Heart left ventricle (tissue), 16 donors: ENCODE data around the gene ATP11B. TPM values are rescaled to one million over a fixed set of nuclear protein-coding genes. Genes with fewer than 3 reads are reported as not detected.

ENCODE experiments used
- ATAC-seq, 4 donors: fragments of 200-7000 bp; cut with Tn5 transposase; one replicate each; pipeline ENCODE4 v1.9.1; 2020 to 2022; ENCODE audit warnings: moderate library complexity in 4 of 4, mild to moderate bottlenecking in 3 of 4, moderate number of reproducible peaks in 1 of 4
- DNase-seq, 5 donors: peaks; one replicate each; pipeline ENCODE4 v3.0.0-alpha.2; 2020
- H3K27ac ChIP-seq, 12 donors: fragments of 200-600 bp; sonication (generic) in 4 of 12; one replicate each; pipeline versions ENCODE4 v1.5.0 to v1.8.0; 2016 to 2022; ENCODE audit warnings: mild to moderate bottlenecking in 2 of 12
- H3K27me3 ChIP-seq, 9 donors: fragments of 200-600 bp; sonication (generic) in 2 of 9; one replicate each; pipeline versions ENCODE4 v1.5.1 to v1.8.0; 2016 to 2022; ENCODE audit warnings: mild to moderate bottlenecking in 3 of 9
- H3K36me3 ChIP-seq, 9 donors: fragments of 200-600 bp; sonication (generic) in 2 of 9; one replicate each; pipeline versions ENCODE4 v1.5.0 to v1.8.0; 2018 to 2022; ENCODE audit warnings: mild to moderate bottlenecking in 2 of 9
- H3K4me1 ChIP-seq, 12 donors: fragments of 200-600 bp; sonication (generic) in 4 of 12; one replicate each; pipeline versions ENCODE4 v1.5.0 to v1.8.0; 2016 to 2022; ENCODE audit warnings: mild to moderate bottlenecking in 3 of 12
- H3K4me3 ChIP-seq, 12 donors: fragments of 200-600 bp; sonication (generic) in 4 of 12; one replicate each; pipeline versions ENCODE4 v1.5.0 to v1.8.0; 2017 to 2022; ENCODE audit warnings: mild to moderate bottlenecking in 9 of 12, moderate library complexity in 4 of 12
- H3K9me3 ChIP-seq, 12 donors: fragments of 200-600 bp; sonication (generic) in 4 of 12; one replicate each; pipeline versions ENCODE4 v1.5.0 to v1.8.0; 2016 to 2022; ENCODE audit warnings: mild to moderate bottlenecking in 1 of 12
- CTCF ChIP-seq, 12 donors: fragments of 200-600 bp; sonication (generic) in 4 of 12; IDR thresholded peaks; one replicate each; pipeline versions ENCODE4 v1.5.0 to v1.8.0; 2018 to 2022; ENCODE audit warnings: antibody characterized with exemption in 12 of 12, mild to moderate bottlenecking in 5 of 12
- POLR2A ChIP-seq, 2 donors: fragments of 450-650 bp; IDR thresholded peaks; one replicate each; pipeline ENCODE4 v1.6.1; 2017; ENCODE audit warnings: antibody characterized with exemption in 2 of 2, mild to moderate bottlenecking in 2 of 2, moderate library complexity in 2 of 2
- WGBS, 4 donors: extraction: QIAGEN DNeasy Blood & Tissue Kit in 2 of 4; methylation state at CpG; one replicate each; pipeline versions ENCODE4 v1.1.5 to v1.1.7; 2013 to 2018; 5-methylcytosine and 5-hydroxymethylcytosine counted together
- intact Hi-C, 10 donors: fragments of 100-400 bp; cut with DNase I; formaldehyde crosslinking; loops; one replicate each; pipeline versions ENCODE4 v1.11.1 to v1.14.2; 2022
- polyA plus RNA-seq, 2 donors: library from polyadenylated mRNA; stranded (reverse); fragments of 200-250 nt; gene quantifications; one replicate each; pipeline ENCODE4 v1.2.3, GENCODE V29; 2013
- total RNA-seq, 9 donors: library from RNA; depleted of rRNA in 2 of 9; stranded (reverse); fragments of >200 nt in 2 of 9; fragmentation: NEBNext Ultra II Directional in 3 of 9; extraction: Animal tissue kit (Norgen Biotek cat#: 25700) in 3 of 9; gene quantifications; one replicate each; pipeline versions ENCODE4 v1.1.0 to v1.2.4, GENCODE V29; 2016 to 2023
- donor health status: ischemic (EF 13 %, LVEDD 7.1; RV severe dilation, severe dysfunction).
- donor health status: healthy with polysubstance abuse.
- donor health status: DM: no; HTN: yes; CAD: no.
- donor health status: DM: no; HTN: no; CAD: no.
- donor health status: ischemic (EF 25% LVEDD 6.9; RV normal size, moderate dysfunction).
- donor health status: ischemic (EF 25% LVEDD 5.7; RV mildly dilated, moderate dysfunction).
- donor health status: healthy.
- donor health status: DM: yes; HTN: yes; CAD: no.
- donor health status: ischemic (EF 35%, LVEDD 5.7; RV mildly dilated, moderate dysfunction).
- donor health status: nonischemic (EF 11% LVEDD 7.7; RV severe dilation, severe dysfunction).
- donor health status: DM: yes; HTN: yes; CAD: no.
- donor health status: PGD.
- donor health status: ischemic (EF 29% LVEDD 5.4; RV normal size, mild dysfunction).
- donor health status: nonischemic (EF 23%, LVEDD 6.1; RV moderate dilation, normal function).

The ATP11B gene
- total and polyA plus RNA-seq, 11 donors: 4.9 to 45.6 (median 30.9) TPM

GRCh38 chr3:182959474-182960350 is 166.4 kb downstream of the ATP11B start:
- intact Hi-C loops: no loop called here
- ATAC-seq (peak in 2 of 4 donors; percentile 39 to 68), DNase-seq (no peak)
- no peaks in the 10 kb centered on the region for H3K27me3 ChIP-seq
- peaks cover 0 to 21% (median 4%) of the 10 kb centered on the region in 12 donors for H3K4me1 ChIP-seq
- H3K27ac ChIP-seq: no peak overlapping the region
- peaks cover 0 to 62% (median 38%) of the 10 kb centered on the region in 9 donors for H3K36me3 ChIP-seq
- WGBS, 4 donors: 64 to 73% (median 70%) methylated on average over 4 of the region's 4 CpGs
- H3K9me3 ChIP-seq: no peaks in the 10 kb centered on the region
- no peak for TF ChIP-seq CTCF (IDR thresholded peaks at IDR 0.05)
- no peak for TF ChIP-seq POLR2A (IDR thresholded peaks at IDR 0.05)
- H3K4me3 ChIP-seq: no peak overlapping the region

GRCh38 chr3:182962166-182962565 is 168.9 kb downstream of the ATP11B start:
- Histone ChIP-seq H3K36me3 (peaks cover 0 to 55% (median 29%) of the 10 kb centered on the region in 9 donors), H3K4me1 (peaks cover 0 to 26% (median 4%) of the 10 kb centered on the region in 12 donors), H3K4me3 (no peak overlapping the region), H3K27me3 (no peaks in the 10 kb centered on the region), H3K9me3 (no peaks in the 10 kb centered on the region), H3K27ac (no peak overlapping the region)
- no peak for TF ChIP-seq CTCF (IDR thresholded peaks at IDR 0.05)
- no peak for TF ChIP-seq POLR2A (IDR thresholded peaks at IDR 0.05)
- peak; percentile 64 to 79 (median 74) for ATAC-seq
- intact Hi-C loops: no loop called here
- peak in 1 of 5 donors; percentile 18 for DNase-seq

GRCh38 chr3:182964179-182964578 is 170.9 kb downstream of the ATP11B start:
- no peak overlapping the region for H3K4me3 ChIP-seq
- H3K27me3 ChIP-seq: no peaks in the 10 kb centered on the region
- TF ChIP-seq POLR2A (IDR thresholded peaks at IDR 0.05): no peak
- TF ChIP-seq CTCF (IDR thresholded peaks at IDR 0.05): no peak
- ATAC-seq (no peak), DNase-seq (no peak)
- intact Hi-C loops: no loop called here
- no peak overlapping the region for H3K27ac ChIP-seq
- H3K9me3 ChIP-seq: no peaks in the 10 kb centered on the region
- H3K36me3 ChIP-seq: peaks cover 0 to 38% (median 23%) of the 10 kb centered on the region in 9 donors
- H3K4me1 ChIP-seq: peaks cover 0 to 40% (median 10%) of the 10 kb centered on the region in 12 donors
- WGBS, 4 donors: 93 to 95% (median 94%) methylated on average over 1 of the region's 1 CpG

GRCh38 chr3:182965861-182966366 is 172.6 kb downstream of the ATP11B start:
- Histone ChIP-seq H3K27ac (no peak overlapping the region), H3K4me3 (no peak overlapping the region), H3K36me3 (peaks cover 0 to 25% (median 11%) of the 10 kb centered on the region in 9 donors), H3K9me3 (no peaks in the 10 kb centered on the region), H3K27me3 (no peaks in the 10 kb centered on the region), H3K4me1 (peaks cover 0 to 43% (median 8%) of the 10 kb centered on the region in 12 donors)
- TF ChIP-seq CTCF (IDR thresholded peaks at IDR 0.05): no peak
- no peak for TF ChIP-seq POLR2A (IDR thresholded peaks at IDR 0.05)
- no peak for DNase-seq
- intact Hi-C loops: no loop called here
- no peak for ATAC-seq
- WGBS, 4 donors: 87 to 92% (median 88%) methylated on average over 9 of the region's 9 CpGs
